ENCODE results near the gene HOXA4.

GRCh38 chr7:27159266-27160144 lies 28.9 kb upstream of the HOXA4 start:
- peak; percentile 97 for TF ChIP-seq EZH2 (IDR thresholded peaks at IDR 0.05; ENCODE audit: low read depth, unreplicated experiment)
- TF ChIP-seq CREB1 (CRISPR knock-in tag; IDR thresholded peaks at IDR 0.05; ENCODE audit: low read depth): no peak
- no peak for TF ChIP-seq POLR2AphosphoS5 (IDR thresholded peaks at IDR 0.05; ENCODE audit: low read depth)
- TF ChIP-seq, protein P1, sequence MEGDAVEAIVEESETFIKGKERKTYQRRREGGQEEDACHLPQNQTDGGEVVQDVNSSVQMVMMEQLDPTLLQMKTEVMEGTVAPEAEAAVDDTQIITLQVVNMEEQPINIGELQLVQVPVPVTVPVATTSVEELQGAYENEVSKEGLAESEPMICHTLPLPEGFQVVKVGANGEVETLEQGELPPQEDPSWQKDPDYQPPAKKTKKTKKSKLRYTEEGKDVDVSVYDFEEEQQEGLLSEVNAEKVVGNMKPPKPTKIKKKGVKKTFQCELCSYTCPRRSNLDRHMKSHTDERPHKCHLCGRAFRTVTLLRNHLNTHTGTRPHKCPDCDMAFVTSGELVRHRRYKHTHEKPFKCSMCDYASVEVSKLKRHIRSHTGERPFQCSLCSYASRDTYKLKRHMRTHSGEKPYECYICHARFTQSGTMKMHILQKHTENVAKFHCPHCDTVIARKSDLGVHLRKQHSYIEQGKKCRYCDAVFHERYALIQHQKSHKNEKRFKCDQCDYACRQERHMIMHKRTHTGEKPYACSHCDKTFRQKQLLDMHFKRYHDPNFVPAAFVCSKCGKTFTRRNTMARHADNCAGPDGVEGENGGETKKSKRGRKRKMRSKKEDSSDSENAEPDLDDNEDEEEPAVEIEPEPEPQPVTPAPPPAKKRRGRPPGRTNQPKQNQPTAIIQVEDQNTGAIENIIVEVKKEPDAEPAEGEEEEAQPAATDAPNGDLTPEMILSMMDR (conservative IDR thresholded peaks at IDR 0.05; ENCODE audit: low read depth in 2 of 2): no peak
- no peak for TF ChIP-seq ZNF462 (CRISPR knock-in tag; IDR thresholded peaks at IDR 0.05)
- TF ChIP-seq, protein P2, sequence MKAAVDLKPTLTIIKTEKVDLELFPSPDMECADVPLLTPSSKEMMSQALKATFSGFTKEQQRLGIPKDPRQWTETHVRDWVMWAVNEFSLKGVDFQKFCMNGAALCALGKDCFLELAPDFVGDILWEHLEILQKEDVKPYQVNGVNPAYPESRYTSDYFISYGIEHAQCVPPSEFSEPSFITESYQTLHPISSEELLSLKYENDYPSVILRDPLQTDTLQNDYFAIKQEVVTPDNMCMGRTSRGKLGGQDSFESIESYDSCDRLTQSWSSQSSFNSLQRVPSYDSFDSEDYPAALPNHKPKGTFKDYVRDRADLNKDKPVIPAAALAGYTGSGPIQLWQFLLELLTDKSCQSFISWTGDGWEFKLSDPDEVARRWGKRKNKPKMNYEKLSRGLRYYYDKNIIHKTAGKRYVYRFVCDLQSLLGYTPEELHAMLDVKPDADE (IDR thresholded peaks at IDR 0.05): no peak
- TF ChIP-seq REST (IDR thresholded peaks at IDR 0.05; ENCODE audit: unreplicated experiment): no peak
- no peak for TF ChIP-seq JUNB (IDR thresholded peaks at IDR 0.05; ENCODE audit: unreplicated experiment)
- peak; percentile 5 for TF ChIP-seq EZH2phosphoT487 (IDR thresholded peaks at IDR 0.05; ENCODE audit: unreplicated experiment)
- TF ChIP-seq ZNF114 (CRISPR knock-in tag; IDR thresholded peaks at IDR 0.05): no peak
- no peak for TF ChIP-seq STAT1 (IDR thresholded peaks at IDR 0.05; ENCODE audit: unreplicated experiment)
- no peak for TF ChIP-seq NANOG (IDR thresholded peaks at IDR 0.05; ENCODE audit: borderline replicate concordance)

Data from GM23338 (cell line).